ENCODE data around the gene LGALS9C. TPM values are rescaled to one million over a fixed set of nuclear protein-coding genes. Genes with fewer than 3 reads are reported as not detected.
"Not testable (repeated sequence)": the region's sequence is repeated elsewhere in the genome, so short reads cannot be mapped to it uniquely, and the experiment has no call there.

The LGALS9C gene
- total and polyA plus RNA-seq, 8 donors: 3.4 to 362 (median 50.3) TPM; not detected in 1

GRCh38 chr17:18477367-18477766, 778 bp downstream of the LGALS9C start:
- H3K36me3 ChIP-seq; H3K4me3 ChIP-seq; DNase-seq; H3K4me1 ChIP-seq; H3K9me3 ChIP-seq; H3K27me3 ChIP-seq; intact Hi-C loops (cut with DNase I; ENCODE audit: low total_unique reads): not testable (repeated sequence)
- 72 to 85% (median 78%) methylated on average over 1 to 3 of the region's 5 CpGs; no CpG with 5 or more reads in 1 of the 5 donors for WGBS, 5 donors
- H3K27ac ChIP-seq: peak overlapping the region in 1 of 5 donors; percentile 42

GRCh38 chr17:18478362-18478761, 1.8 kb downstream of the LGALS9C start:
- WGBS, 5 donors: 74 to 93% (median 82%) methylated on average over 6 to 7 of the region's 12 CpGs; no CpG with 5 or more reads in 1 of the 5 donors
- H3K36me3 ChIP-seq; H3K27me3 ChIP-seq; H3K4me3 ChIP-seq; intact Hi-C loops (cut with DNase I; ENCODE audit: low total_unique reads); H3K9me3 ChIP-seq; H3K4me1 ChIP-seq: not testable (repeated sequence)
- peak in 1 of 2 donors; percentile 20 for DNase-seq
- H3K27ac ChIP-seq: peak overlapping the region in 2 of 5 donors; percentile 14 to 42

DNA sequence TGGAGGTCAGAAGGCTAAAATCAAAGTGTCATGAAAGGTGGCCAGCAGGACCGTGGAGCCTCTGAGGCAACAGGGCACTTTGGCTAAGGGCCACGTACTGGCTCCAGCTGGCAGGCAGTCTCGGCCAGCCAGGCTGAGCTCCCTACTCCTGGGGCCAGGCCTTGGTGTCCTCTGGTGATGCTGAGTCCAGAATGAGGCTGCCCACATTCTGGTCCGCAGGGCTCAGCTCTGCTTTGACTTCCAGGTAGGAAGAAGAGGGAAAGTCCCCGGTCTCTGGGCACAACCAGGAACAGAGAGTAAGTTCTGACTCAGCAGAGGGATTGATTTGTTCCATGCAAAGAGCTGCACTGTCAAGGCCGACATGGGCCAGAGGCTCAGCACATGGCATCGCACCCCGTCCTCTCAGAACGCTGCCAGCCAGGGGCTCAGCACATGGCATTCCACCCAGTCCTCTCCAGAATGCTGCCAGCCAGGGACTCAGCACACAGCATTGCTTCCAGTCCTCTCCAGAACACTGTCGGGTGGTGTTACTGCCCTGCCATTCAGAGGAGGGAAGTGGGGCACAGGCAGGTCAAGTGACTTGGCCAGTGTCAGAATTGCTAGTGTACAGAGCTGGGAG, 2.5 kb downstream of the LGALS9C start:
- peak overlapping the region in 1 of 5 donors; percentile 55 for H3K27ac ChIP-seq
- H3K9me3 ChIP-seq; H3K4me1 ChIP-seq; H3K27me3 ChIP-seq; H3K4me3 ChIP-seq; H3K36me3 ChIP-seq; intact Hi-C loops (cut with DNase I; ENCODE audit: low total_unique reads): not testable (repeated sequence)
- peak in 1 of 2 donors; percentile 39 for DNase-seq
- 56 to 58% (median 57%) methylated on average over 2 to 6 of the region's 10 CpGs; no CpG with 5 or more reads in 2 of the 5 donors for WGBS, 5 donors

GRCh38 chr17:18481775-18482174, 5.2 kb downstream of the LGALS9C start:
- intact Hi-C loops (cut with DNase I; ENCODE audit: low total_unique reads); H3K27ac ChIP-seq; H3K27me3 ChIP-seq; H3K36me3 ChIP-seq; H3K4me3 ChIP-seq; H3K4me1 ChIP-seq; DNase-seq; H3K9me3 ChIP-seq: not testable (repeated sequence)
- WGBS, 5 donors: 65 to 100% (median 86%) methylated on average over 1 to 2 of the region's 3 CpGs

- H3K4me1 ChIP-seq; H3K4me3 ChIP-seq; H3K9me3 ChIP-seq; DNase-seq; H3K36me3 ChIP-seq; intact Hi-C loops (cut with DNase I; ENCODE audit: low total_unique reads); H3K27me3 ChIP-seq; H3K27ac ChIP-seq: not testable (repeated sequence)
- WGBS, 5 donors: 52 to 64% (median 54%) methylated on average over 3 to 5 of the region's 10 CpGs; no CpG with 5 or more reads in 2 of the 5 donors
Measured at GRCh38 chr17:18485936-18486464, 9.4 kb downstream of the LGALS9C start.

DNA sequence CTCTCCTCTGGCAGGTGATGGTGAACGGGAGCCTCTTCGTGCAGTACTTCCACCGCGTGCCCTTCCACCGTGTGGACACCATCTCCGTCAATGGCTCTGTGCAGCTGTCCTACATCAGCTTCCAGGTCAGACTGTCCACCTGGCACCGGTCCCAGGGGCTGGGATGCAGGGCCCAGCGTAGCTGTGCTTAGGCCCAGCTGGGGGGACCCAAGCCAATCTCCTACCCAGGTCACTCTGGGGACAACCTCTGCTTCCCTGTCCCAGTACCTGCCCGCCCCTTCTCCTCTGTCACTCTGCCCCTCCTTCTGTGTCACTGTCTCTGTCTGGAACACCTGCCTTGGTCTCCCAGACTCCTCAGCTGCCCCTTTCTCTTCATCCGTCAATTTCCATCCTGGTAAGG, 11.0 kb downstream of the LGALS9C start:
- H3K4me3 ChIP-seq; H3K9me3 ChIP-seq; H3K27me3 ChIP-seq; H3K36me3 ChIP-seq; intact Hi-C loops (cut with DNase I; ENCODE audit: low total_unique reads); H3K27ac ChIP-seq; H3K4me1 ChIP-seq: not testable (repeated sequence)
- DNase-seq: peak in 1 of 2 donors; percentile 13
- WGBS, 5 donors: 66 to 85% (median 79%) methylated on average over 2 to 8 of the region's 10 CpGs

GRCh38 chr17:18488622-18489021, 12.0 kb downstream of the LGALS9C start:
- intact Hi-C loops (cut with DNase I; ENCODE audit: low total_unique reads); H3K4me3 ChIP-seq; H3K27me3 ChIP-seq; H3K4me1 ChIP-seq; H3K27ac ChIP-seq; H3K36me3 ChIP-seq; H3K9me3 ChIP-seq; DNase-seq: not testable (repeated sequence)
- 76 to 89% (median 88%) methylated on average over 6 to 14 of the region's 15 CpGs for WGBS, 5 donors

GRCh38 chr17:18490016-18490415, 13.4 kb downstream of the LGALS9C start:
- H3K27me3 ChIP-seq; H3K4me1 ChIP-seq; H3K36me3 ChIP-seq; intact Hi-C loops (cut with DNase I; ENCODE audit: low total_unique reads); DNase-seq; H3K27ac ChIP-seq; H3K4me3 ChIP-seq; H3K9me3 ChIP-seq: not testable (repeated sequence)
- WGBS, 5 donors: 58 to 96% (median 90%) methylated on average over 2 to 3 of the region's 7 CpGs; no CpG with 5 or more reads in 2 of the 5 donors

Data from stomach (tissue), 9 donors.